ENCODE data around the gene SULF2.

Gene SULF2

GRCh38 chr20:47784599-47785310 lies 526 bp downstream of the SULF2 start:
- in situ Hi-C loops (cut with MboI; ENCODE audit: low sequenced_read_pairs): no loop called here

DNA sequence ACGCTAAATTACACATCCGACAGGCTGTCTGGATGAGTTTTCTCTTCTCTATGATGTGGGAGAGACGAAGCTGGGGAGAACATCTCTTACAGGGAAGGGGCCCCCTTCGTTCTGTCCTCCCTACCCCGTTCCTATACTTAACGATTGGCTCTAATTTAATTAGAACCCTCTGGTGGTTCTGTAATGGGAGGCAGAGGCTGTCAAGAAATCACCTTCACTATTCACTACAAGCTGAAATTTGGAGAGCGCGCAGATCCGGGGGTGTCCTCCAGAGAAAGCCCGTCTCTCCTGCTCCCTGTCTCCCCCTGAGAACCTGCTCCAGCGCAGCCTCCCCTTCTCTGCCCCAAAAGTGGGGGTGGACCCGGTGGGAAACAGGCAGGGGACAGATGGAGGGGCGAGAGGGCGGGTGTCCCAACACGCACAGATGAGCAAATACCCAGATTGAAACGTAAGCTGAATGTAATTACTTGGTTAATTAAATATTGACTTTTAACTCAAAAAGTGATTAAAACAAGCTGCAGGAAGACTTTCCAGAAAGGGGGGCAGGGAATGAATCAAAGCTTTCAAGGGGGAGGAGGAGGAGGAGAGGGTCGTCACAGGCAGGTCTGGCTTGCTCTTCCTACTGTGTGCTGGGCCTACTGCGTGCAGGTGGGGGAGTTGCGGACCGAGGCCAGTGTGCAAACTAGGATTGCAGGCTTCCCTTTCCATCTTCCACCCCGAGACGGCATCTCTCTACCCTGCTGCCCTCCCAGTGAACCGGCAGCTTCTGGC lies 1.3 kb downstream of the SULF2 start:
- in situ Hi-C loops (cut with MboI; ENCODE audit: low sequenced_read_pairs): no loop called here

DNA sequence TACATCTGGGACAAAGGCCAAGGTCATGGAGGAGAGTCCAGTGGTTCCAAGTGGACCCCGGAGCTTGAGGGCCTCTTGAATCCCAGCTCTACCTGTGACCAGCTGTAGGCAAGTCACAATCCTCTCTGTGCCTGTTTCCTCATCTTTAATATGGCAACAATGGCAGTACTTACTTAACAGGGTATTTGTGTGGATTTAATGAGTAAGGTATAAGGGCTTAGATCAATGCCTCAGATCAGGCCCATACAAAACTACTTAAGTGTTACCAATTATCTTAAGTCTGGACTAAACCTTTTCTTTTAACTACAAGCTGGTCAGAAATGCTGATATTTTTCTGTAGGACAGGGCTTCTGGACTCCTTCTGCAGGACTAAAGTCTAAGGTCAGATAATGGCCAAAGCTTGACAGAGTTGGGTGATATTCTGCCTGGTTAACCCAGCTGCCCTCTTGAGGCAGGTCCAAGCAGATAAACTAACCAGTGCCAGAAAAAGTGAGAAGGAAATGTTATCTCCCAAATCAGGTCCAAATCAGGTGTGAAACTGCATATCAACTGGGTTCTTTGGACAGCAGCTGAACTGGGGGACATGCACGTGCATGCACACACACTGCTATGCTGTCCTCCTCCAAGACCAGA lies 2.2 kb downstream of the SULF2 start:
- in situ Hi-C loops (cut with MboI; ENCODE audit: low sequenced_read_pairs): no loop called here

DNA sequence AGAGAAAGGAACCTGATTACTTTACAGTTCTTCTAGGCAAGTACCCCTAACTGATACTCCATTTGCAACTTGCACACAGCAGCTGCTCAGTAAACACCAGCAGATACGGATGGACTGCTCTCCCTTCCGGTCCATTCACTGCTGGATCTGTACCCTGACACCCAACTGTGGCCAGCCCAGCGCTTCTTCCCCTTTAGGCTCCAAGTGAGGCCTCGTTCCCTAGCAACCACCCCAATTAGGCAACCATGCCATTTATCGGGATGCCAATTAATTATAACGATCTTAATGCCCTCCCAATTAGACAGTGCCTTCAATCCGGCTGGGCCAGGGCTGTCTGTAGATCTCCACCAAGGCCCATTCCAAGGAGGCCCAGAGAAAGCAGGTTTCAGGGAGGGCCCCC lies 3.2 kb downstream of the SULF2 start:
- in situ Hi-C loops (cut with MboI; ENCODE audit: low sequenced_read_pairs): no loop called here

- in situ Hi-C loops (cut with MboI; ENCODE audit: low sequenced_read_pairs): no loop called here
These were observed 3.6 kb downstream of the SULF2 start for GRCh38 chr20:47781632-47782031.

DNA sequence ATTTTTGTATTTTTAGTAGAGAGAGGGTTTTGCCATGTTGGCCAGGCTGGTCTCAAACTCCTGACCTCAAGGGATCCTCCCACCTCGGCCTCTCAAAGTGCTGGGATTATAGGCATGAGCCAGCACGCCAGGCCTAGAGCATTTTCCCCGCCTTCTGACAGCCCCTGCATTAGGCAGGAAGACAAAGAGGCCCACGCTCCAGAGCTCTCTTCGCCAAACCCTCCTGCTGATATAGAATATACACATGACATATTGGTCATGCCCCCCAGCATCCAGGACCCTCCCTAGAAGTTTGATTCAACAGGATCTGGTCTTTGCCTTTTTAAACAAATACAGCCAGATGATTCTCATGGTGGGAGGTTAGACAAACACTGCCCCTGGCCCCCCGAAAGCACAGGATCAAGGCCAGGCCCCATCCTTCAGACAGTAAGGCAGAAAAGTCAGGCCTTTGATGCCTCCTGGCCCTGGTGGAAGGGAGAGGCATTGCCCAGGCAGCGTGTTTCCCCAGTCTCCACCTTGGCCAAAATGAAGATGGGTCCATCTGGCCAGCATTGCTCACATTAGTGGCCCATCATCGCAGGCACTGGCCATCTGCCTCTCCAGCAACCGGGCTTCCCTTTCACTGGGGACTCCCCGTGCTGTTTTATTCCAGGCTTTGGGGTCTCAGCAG lies 4.4 kb downstream of the SULF2 start:
- in situ Hi-C loops (cut with MboI; ENCODE audit: low sequenced_read_pairs): no loop called here

DNA sequence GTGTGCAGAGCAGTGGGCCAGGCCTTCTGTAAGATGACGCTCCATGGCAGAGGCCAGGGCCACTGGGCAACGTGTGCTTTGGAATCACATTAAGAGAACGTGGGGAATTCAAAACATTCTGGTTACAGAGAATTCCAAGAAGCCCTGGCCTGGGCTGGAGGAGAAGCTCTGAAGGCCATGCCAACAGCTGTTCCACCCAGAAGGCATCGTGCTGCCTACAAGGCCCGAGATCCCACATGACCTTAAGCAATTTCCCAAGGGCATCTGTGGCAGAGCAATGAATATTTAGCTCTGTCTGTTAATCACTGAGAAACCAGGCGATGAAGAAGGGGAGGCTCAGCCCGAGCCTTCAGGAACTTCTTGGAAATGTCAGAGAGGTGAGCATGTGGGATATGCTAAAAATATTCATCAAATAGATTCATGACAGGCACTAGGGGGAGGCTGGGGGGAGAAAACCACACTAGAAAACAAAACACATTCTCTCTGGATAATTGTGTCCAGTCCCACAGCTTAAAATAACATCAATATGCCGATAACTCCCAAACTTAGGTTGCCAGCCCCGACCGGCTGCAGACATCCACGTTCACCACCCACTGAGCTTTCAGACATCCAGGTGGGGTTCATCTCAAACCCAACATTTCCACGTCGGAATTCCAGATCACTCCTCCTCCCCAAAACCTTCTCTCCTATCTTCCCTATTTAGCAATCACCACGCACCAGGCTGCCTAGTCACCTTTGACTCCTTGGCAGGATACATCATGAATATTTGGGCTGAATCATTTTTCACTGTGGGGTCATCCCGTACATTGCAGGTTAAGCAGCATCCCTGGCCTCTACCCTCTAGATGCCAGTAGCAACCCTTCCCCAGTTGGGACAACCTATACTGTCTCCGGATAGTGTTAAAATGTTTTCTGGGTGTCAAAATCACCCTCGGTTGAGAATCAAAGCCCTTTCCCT lies 6.6 kb downstream of the SULF2 start:
- in situ Hi-C loops (cut with MboI; ENCODE audit: low sequenced_read_pairs): no loop called here

DNA sequence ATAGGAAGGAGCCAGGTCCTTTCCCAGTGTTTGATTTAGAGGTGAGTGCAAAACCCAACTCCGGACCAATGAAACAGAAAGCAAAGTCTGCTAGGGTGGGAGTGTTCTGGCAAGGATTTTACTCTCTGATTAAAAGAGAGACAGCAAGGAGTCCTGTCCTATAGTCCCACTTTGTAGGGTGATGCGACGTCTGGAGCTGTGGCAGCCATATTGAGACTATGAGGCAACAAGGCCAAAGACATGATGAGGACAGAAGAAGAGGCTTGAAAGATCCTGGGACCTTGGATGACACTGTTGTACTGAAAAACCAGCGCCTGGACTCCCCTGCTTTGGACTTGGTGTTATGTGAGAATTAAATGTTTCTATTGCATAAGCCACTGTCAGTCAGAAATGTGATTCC lies 8.1 kb downstream of the SULF2 start:
- in situ Hi-C loops (cut with MboI; ENCODE audit: low sequenced_read_pairs): no loop called here

DNA sequence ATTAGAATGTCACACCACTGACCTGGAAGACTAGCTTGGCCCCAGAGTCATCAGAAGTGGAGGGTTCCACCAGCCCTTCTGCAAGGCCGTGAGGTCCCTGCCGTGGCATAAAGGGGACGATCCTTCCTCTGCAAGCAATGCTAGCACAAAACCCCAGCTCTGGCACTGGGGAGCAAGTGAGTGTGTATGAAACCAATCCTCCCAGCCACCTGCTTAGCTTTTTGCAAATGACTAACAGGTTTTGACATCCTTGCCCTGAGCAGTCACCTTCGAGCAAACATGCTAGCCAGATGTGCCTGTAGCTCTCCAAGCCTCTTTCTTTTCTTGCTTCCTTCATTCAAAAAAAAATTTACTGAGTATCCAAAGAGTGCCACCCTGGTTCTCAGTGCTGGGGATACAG lies 8.6 kb downstream of the SULF2 start:
- in situ Hi-C loops (cut with MboI; ENCODE audit: low sequenced_read_pairs): no loop called here

DNA sequence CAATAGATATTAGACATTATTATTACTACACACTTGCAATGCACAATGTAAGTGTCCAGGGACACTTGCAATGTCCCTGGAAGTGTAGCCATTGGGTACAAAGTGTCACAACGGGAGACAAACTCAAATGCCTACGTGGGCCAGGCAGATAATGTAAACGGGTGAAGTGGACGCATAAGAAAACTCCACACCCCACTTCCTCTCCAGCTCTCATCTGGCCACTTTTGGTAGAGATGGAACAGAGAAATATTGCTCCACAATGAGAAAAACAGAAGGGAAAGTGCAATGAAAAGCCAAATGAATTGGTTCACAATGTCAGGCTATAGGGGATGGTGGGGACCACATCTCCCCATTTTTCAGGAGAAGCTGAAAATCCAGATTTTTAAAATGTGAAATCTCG lies 9.4 kb downstream of the SULF2 start:
- in situ Hi-C loops (cut with MboI; ENCODE audit: low sequenced_read_pairs): no loop called here

DNA sequence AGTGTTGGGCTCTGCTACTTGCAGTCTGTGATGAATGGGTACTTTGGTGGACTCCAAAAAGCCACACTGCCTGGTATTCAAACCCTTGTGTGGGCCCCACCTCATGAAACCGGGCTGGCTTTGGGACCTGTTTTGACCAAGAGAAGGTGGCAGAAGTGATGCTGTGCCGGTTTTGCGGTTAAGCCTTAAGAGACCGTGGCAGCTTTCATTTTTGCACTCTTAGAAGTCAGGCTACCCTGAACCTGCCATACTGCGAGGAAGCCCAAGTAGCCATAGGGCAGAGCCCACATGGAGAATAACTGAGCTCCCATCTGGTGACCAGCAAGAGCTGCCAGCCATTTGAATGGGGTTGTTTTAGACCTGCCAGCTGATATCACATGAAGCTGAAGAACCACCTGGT lies 10.2 kb downstream of the SULF2 start:
- in situ Hi-C loops (cut with MboI; ENCODE audit: low sequenced_read_pairs): no loop called here

- in situ Hi-C loops (cut with MboI; ENCODE audit: low sequenced_read_pairs): no loop called here
These were observed 11.0 kb downstream of the SULF2 start for GRCh38 chr20:47774131-47774777.

GRCh38 chr20:47773371-47773786 lies 11.9 kb downstream of the SULF2 start:
- in situ Hi-C loops (cut with MboI; ENCODE audit: low sequenced_read_pairs): no loop called here

DNA sequence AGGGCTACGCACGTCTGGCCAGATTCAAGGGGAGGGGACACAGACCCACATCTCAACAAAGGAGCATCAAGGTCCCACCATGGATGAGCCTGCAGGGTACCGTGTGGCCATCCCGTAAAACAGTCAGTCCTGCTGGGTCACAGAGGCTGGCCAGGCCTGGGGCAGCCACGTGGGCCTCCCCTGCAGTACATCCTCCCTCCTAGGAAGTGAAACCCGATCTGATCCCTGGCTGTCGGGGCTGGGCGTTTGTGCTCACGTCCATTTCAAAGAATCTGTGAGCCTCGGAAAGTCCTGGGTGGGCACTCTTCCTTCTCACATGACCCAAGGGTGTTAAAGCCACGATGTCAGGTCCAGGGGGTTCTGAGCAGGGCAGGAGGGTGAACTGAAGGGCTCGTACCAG lies 14.3 kb downstream of the SULF2 start:
- in situ Hi-C loops (cut with MboI; ENCODE audit: low sequenced_read_pairs): no loop called here

- in situ Hi-C loops (cut with MboI; ENCODE audit: low sequenced_read_pairs): no loop called here
These were observed 17.1 kb downstream of the SULF2 start for GRCh38 chr20:47768016-47768824.

DNA sequence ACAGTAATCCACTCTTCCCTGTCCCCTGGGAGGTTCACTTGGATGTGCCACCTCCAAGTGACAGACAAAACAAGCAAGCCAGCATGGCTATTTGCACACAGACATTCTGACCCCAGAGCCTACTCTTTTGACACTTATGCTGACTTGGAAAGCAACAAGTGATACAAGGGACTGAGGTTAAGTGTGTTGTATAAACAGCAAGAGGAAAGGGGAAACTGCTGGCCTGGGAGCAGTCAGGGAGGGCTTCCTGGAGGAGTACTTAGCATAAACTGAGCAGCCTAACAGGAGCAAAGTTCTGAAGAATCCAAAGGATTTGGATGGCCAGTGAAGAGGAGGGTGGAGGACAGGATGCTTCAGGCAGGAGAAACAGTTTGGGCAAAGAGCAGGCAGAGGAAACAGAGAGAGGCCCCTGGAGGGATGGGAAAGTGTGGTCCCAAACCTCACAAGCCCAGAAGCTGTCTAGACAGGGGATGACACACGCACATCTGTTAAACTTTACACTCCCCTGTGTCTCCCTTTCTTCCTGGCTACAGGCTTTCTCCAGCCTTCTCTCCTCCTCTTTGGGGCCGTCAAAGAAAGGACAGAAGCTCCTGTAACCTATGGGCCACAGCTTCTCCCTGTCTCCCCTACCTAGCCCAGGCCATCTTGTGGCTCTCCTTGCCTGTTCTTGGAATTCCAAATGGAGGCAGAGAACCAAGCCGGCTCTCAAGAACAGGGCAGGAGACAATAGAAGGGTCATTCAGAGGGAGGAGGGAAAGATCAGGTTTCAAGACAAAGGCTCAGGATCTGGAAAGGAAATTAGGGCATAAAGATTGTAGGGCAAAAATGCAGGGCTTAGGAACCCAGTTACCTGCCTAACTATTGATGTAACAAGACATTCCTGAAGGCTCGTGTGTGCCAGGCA lies 19.3 kb downstream of the SULF2 start:
- in situ Hi-C loops (cut with MboI; ENCODE audit: low sequenced_read_pairs): no loop called here

DNA sequence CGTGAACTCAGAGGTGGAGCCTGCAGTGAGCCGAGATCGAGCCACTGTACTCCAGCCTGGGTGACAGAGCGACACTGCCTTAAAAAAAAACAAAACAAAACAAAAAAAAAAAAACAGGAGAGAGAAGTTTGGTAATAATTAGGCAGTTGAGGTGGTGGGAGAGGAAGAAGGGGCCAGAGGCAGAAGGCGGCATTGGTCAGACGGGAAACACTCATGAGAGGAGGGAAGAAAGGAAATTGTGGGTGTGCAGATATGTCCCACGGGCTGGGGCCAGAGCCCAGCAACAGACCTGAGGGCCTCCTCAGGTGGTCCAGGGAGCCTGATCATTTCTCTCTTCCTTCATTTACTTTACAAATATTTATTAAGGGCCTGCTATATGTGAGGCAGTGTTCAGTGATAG lies 20.0 kb downstream of the SULF2 start:
- in situ Hi-C loops (cut with MboI; ENCODE audit: low sequenced_read_pairs): no loop called here

DNA sequence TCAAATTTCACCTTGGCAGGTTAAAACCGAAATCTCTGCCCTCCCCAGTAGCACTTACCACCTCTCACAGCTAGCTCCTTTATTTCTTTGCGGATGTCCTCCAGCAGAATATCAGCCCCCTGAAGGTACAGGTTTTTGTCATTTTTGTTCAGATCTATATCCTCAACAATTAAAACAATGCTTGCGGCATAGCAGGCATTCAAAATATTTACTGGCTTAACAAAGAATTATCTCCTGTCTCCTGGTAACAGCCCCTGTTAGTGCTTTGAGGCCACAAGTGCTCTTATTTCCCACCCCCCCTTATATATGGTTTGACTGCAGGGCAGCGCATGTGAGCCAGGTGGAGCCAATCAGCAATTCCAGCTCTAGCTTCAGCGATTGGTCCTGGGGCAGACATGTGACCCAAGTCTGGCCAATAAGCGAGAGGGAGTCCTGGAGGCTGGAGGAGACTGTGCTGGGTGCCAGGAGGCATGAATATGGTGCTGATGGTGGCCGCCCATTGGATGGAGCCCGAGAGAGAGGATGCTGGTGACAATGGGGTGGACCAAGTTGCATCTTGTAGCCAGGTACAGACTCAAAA lies 21.0 kb downstream of the SULF2 start:
- in situ Hi-C loops (cut with MboI; ENCODE audit: low sequenced_read_pairs): no loop called here

Measured in hTERT RPE-1 (cell line).